Measurements from ENCODE around the gene VSTM4. TPM values are rescaled to one million over a fixed set of nuclear protein-coding genes. Genes with fewer than 3 reads are reported as not detected.

The VSTM4 gene
- total RNA-seq, 1 experiment from 2014 or later: 0.07 TPM

GRCh38 chr10:49037187-49037586, 78.1 kb downstream of the VSTM4 start:
- no peaks in the 10 kb centered on the region for H4K20me1 ChIP-seq (ENCODE audit: insufficient read depth)
- no peak overlapping the region for H2AFZ ChIP-seq (ENCODE audit: low read depth, low read length, poor library complexity, severe bottlenecking)
- no peaks in the 10 kb centered on the region for H3K9me2 ChIP-seq (ENCODE audit: insufficient read depth)
- H3K9ac ChIP-seq (ENCODE audit: low read length): no peak overlapping the region
- DNase-seq (ENCODE audit: low read depth, low spot score): peak; percentile 3
- H3K9me3 ChIP-seq (ENCODE audit: control insufficient read depth in 1 of 2, insufficient read depth in 1 of 2, low read depth in 1 of 2, low read length in 2 of 2): no peaks in the 10 kb centered on the region
- ChIA-PET RAD21 (ENCODE audit: low non-redundant PET in 1 of 2, low total read pairs in 2 of 2, uncharacterized antibody in 2 of 2, unreplicated experiment in 2 of 2) (no interaction called here), POLR2A (no interaction called here), CTCF (no interaction called here)
- H3K4me2 ChIP-seq (ENCODE audit: low read length): peak overlapping the region; percentile 35; the same call in 1 of the 2 replicates
- H3K79me2 ChIP-seq (ENCODE audit: insufficient read depth, low read length): no peaks in the 10 kb centered on the region
- TF ChIP-seq MAX (IDR thresholded peaks at IDR 0.05) (no peak), RAD21 (IDR thresholded peaks at IDR 0.05; ENCODE audit: low read depth) (no peak), EGR1 (IDR thresholded peaks at IDR 0.05; ENCODE audit: low read depth) (peak; percentile 64), SP1 (IDR thresholded peaks at IDR 0.05; ENCODE audit: low read depth) (no peak), REST (IDR thresholded peaks at IDR 0.05; ENCODE audit: low read depth) (no peak), FOSL1 (IDR thresholded peaks at IDR 0.05; ENCODE audit: low read depth) (no peak), CEBPB (IDR thresholded peaks at IDR 0.05; ENCODE audit: low read depth) (no peak)
- peak; percentile 61 for ATAC-seq
- no peak overlapping the region for H3K27ac ChIP-seq (ENCODE audit: low read depth, low read length)
- intact Hi-C loops (cut with micrococcal nuclease): no loop called here
- H3K36me3 ChIP-seq (ENCODE audit: control insufficient read depth in 1 of 2, insufficient read depth in 2 of 2, low read length in 2 of 2): no peaks in the 10 kb centered on the region
- H3K27me3 ChIP-seq (ENCODE audit: insufficient read depth, low read length): peaks cover 8% of the 10 kb centered on the region
- peaks cover 0 to 8% of the 10 kb centered on the region in 2 experiments; a peak in 2 of 4 replicates for H3K4me1 ChIP-seq (ENCODE audit: control insufficient read depth in 1 of 2, insufficient read depth in 2 of 2, low read length in 2 of 2)
- H3K4me3 ChIP-seq (replicated peaks in 1 of 2; ENCODE audit: low read depth in 1 of 2, low read length in 2 of 2): no peak overlapping the region
- no TSS peak for BruUV-seq (replicated peaks)

DNA sequence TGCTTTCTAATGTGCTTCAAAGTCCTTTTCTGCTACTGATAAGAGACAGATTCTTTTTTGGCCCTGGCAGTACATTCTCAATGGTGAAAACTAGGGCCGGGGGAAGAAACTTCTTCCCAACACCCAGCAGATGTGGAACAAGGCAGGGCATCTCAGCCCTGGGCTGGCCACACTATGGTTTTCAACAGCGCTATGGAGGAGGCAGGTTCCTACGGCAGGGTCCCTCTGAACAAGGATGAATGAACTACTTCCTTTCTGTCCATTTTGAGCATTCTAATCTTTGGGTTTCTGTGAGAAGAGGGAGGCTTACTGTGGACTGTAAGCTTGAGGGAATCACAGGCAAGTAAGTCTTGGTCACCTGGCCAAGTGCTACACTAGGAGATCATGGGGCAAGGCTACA, 78.7 kb downstream of the VSTM4 start:
- no peaks in the 10 kb centered on the region for H3K9me3 ChIP-seq (ENCODE audit: control insufficient read depth in 1 of 2, insufficient read depth in 1 of 2, low read depth in 1 of 2, low read length in 2 of 2)
- no peaks in the 10 kb centered on the region for H3K79me2 ChIP-seq (ENCODE audit: insufficient read depth, low read length)
- peaks cover 9% of the 10 kb centered on the region for H3K27me3 ChIP-seq (ENCODE audit: insufficient read depth, low read length)
- DNase-seq (ENCODE audit: low read depth, low spot score) (no peak), ATAC-seq (no peak)
- H3K27ac ChIP-seq (ENCODE audit: low read depth, low read length): no peak overlapping the region
- no peak overlapping the region for H3K9ac ChIP-seq (ENCODE audit: low read length)
- H3K4me1 ChIP-seq (ENCODE audit: control insufficient read depth in 1 of 2, insufficient read depth in 2 of 2, low read length in 2 of 2): peaks cover 0 to 8% of the 10 kb centered on the region in 2 experiments; a peak in 2 of 4 replicates
- no peak overlapping the region for H2AFZ ChIP-seq (ENCODE audit: low read depth, low read length, poor library complexity, severe bottlenecking)
- BruUV-seq (replicated peaks): no TSS peak
- POLR2A ChIA-PET: no interaction called here
- intact Hi-C loops (cut with micrococcal nuclease): no loop called here
- no peaks in the 10 kb centered on the region for H4K20me1 ChIP-seq (ENCODE audit: insufficient read depth)
- H3K4me3 ChIP-seq (replicated peaks in 1 of 2; ENCODE audit: low read depth in 1 of 2, low read length in 2 of 2): no peak overlapping the region
- H3K36me3 ChIP-seq (ENCODE audit: control insufficient read depth in 1 of 2, insufficient read depth in 2 of 2, low read length in 2 of 2): no peaks in the 10 kb centered on the region
- CTCF ChIA-PET: no interaction called here
- RAD21 ChIA-PET (ENCODE audit: low non-redundant PET in 1 of 2, low total read pairs in 2 of 2, uncharacterized antibody in 2 of 2, unreplicated experiment in 2 of 2): no interaction called here
- peak overlapping the region; percentile 35; the same call in 1 of the 2 replicates for H3K4me2 ChIP-seq (ENCODE audit: low read length)
- H3K9me2 ChIP-seq (ENCODE audit: insufficient read depth): no peaks in the 10 kb centered on the region
- TF ChIP-seq, protein P1, sequence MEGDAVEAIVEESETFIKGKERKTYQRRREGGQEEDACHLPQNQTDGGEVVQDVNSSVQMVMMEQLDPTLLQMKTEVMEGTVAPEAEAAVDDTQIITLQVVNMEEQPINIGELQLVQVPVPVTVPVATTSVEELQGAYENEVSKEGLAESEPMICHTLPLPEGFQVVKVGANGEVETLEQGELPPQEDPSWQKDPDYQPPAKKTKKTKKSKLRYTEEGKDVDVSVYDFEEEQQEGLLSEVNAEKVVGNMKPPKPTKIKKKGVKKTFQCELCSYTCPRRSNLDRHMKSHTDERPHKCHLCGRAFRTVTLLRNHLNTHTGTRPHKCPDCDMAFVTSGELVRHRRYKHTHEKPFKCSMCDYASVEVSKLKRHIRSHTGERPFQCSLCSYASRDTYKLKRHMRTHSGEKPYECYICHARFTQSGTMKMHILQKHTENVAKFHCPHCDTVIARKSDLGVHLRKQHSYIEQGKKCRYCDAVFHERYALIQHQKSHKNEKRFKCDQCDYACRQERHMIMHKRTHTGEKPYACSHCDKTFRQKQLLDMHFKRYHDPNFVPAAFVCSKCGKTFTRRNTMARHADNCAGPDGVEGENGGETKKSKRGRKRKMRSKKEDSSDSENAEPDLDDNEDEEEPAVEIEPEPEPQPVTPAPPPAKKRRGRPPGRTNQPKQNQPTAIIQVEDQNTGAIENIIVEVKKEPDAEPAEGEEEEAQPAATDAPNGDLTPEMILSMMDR (IDR thresholded peaks at IDR 0.05 in 2 of 3, conservative IDR thresholded peaks at IDR 0.05 in 1 of 3; ENCODE audit: borderline replicate concordance in 1 of 3, insufficient read depth in 1 of 3, low read depth in 2 of 3, low read length in 2 of 3): no peak
- TF ChIP-seq POLR2A (IDR thresholded peaks at IDR 0.05; ENCODE audit: borderline replicate concordance, extremely low read depth, insufficient read depth, insufficient read length) (no peak), RAD21 (IDR thresholded peaks at IDR 0.05; ENCODE audit: low read depth) (no peak), EZH2 (IDR thresholded peaks at IDR 0.05) (no peak), POLR2AphosphoS5 (IDR thresholded peaks at IDR 0.05; ENCODE audit: low read depth, low read length) (no peak), YY1 (IDR thresholded peaks at IDR 0.05; ENCODE audit: extremely low read depth, insufficient replicate concordance, low read depth, low read length) (no peak), ZFX (IDR thresholded peaks at IDR 0.05) (no peak), EGR1 (IDR thresholded peaks at IDR 0.05; ENCODE audit: low read depth) (no peak), CBX3 (IDR thresholded peaks at IDR 0.05; ENCODE audit: low read depth) (no peak), EZH2phosphoT487 (IDR thresholded peaks at IDR 0.05; ENCODE audit: borderline replicate concordance) (no peak), SRF (IDR thresholded peaks at IDR 0.05; ENCODE audit: low read depth) (no peak), SIN3A (IDR thresholded peaks at IDR 0.05; ENCODE audit: low read depth) (no peak)
- TF ChIP-seq, protein P2, sequence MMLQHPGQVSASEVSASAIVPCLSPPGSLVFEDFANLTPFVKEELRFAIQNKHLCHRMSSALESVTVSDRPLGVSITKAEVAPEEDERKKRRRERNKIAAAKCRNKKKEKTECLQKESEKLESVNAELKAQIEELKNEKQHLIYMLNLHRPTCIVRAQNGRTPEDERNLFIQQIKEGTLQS (IDR thresholded peaks at IDR 0.05): no peak
